Endometrium (tissue), 2 donors: ENCODE results near the gene HELZ.
"Not testable (repeated sequence)": the region's sequence is repeated elsewhere in the genome, so short reads cannot be mapped to it uniquely, and the experiment has no call there.

Experiments
- FAIRE-seq: peaks from 2 replicates; lab custom pipeline; 2012; peaks lifted over from hg19 to GRCh38; lab: Jason Lieb, UNC
- donor health status: control.
- donor health status: control.

The HELZ gene, protein sequence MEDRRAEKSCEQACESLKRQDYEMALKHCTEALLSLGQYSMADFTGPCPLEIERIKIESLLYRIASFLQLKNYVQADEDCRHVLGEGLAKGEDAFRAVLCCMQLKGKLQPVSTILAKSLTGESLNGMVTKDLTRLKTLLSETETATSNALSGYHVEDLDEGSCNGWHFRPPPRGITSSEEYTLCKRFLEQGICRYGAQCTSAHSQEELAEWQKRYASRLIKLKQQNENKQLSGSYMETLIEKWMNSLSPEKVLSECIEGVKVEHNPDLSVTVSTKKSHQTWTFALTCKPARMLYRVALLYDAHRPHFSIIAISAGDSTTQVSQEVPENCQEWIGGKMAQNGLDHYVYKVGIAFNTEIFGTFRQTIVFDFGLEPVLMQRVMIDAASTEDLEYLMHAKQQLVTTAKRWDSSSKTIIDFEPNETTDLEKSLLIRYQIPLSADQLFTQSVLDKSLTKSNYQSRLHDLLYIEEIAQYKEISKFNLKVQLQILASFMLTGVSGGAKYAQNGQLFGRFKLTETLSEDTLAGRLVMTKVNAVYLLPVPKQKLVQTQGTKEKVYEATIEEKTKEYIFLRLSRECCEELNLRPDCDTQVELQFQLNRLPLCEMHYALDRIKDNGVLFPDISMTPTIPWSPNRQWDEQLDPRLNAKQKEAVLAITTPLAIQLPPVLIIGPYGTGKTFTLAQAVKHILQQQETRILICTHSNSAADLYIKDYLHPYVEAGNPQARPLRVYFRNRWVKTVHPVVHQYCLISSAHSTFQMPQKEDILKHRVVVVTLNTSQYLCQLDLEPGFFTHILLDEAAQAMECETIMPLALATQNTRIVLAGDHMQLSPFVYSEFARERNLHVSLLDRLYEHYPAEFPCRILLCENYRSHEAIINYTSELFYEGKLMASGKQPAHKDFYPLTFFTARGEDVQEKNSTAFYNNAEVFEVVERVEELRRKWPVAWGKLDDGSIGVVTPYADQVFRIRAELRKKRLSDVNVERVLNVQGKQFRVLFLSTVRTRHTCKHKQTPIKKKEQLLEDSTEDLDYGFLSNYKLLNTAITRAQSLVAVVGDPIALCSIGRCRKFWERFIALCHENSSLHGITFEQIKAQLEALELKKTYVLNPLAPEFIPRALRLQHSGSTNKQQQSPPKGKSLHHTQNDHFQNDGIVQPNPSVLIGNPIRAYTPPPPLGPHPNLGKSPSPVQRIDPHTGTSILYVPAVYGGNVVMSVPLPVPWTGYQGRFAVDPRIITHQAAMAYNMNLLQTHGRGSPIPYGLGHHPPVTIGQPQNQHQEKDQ (N-terminal part only)

DNA sequence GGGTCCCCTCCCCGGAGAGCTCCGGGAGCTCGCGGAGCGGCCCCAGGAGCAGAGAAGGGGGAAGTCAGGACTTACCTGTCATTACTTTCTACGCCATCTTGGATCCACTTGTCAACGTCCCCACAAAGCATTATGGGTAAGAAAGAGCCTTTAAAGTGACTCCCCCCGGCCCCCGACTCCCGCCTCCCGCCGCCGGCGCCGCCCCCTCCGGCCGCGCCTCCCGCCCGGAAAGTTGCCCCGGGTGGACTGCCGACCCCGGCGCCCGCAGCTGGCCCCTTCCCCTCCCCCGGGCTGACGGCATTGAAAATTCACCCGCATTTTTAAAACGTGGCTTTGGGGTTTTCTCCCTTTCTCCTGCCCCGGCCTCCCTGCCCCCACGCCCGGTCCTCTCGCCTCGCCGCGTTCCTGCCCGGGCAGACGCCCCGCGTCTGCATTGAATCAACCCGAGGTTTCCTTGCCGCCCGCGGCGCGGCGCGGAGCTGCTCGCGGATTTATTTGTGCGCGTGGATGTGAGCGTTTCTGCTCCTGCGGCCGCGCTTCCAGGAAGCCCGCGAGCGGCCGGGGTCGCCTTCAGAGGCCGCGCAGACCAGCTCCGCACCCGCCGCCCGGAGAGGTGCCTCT is at the start of gene HELZ:
TSS of gene HELZ (minus strand) at position 124 of the 621 bp plus-strand sequence. CDS start 26,392 bp downstream, outside the sequence.
- FAIRE-seq: no peak

DNA sequence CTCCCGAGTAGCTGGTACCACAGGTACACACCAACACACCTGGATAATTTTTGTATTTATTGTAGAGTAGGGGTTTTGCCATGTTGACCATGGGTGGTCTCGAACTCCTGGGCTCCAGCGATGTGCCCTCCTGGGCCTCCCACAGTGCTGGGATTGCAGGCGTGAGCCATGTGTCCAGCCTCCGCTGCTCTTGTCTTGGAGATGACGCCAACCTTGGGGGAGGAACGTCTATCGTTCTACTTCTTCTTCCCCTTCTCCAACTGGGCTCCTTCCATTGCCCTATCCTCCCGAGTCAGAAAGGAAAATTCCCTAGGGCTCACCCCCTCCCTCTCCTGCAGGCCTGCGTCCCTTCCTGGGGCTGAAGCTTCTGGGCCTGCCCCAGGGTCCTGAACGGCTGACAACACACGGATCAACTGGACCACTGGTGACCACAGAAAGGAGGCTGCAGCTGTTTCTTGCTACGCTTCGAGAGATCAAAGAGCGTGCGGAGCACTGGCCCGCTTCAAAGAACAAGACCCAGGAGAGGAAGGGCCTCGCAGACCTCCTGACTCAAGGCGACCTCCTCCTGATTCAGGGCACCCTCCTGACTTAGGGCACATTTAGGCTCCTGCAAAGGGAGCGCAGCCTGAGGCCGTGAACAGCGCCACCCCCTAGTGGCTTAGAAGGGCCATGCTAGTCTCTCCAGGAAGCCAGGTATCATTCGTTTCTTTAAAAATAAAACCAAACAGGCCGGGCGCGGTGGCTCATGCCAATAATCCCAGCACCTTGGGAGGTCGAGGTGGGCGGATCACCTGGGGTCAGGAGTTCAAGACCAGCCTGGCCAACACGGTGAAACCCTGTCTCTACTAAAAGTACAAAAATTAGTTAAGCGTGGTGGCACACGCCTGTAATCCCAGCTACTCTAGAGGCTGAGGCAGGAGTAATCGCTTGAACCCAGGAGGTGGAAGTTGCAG is 48.5 kb upstream of the HELZ start:
- FAIRE-seq: no peak

DNA sequence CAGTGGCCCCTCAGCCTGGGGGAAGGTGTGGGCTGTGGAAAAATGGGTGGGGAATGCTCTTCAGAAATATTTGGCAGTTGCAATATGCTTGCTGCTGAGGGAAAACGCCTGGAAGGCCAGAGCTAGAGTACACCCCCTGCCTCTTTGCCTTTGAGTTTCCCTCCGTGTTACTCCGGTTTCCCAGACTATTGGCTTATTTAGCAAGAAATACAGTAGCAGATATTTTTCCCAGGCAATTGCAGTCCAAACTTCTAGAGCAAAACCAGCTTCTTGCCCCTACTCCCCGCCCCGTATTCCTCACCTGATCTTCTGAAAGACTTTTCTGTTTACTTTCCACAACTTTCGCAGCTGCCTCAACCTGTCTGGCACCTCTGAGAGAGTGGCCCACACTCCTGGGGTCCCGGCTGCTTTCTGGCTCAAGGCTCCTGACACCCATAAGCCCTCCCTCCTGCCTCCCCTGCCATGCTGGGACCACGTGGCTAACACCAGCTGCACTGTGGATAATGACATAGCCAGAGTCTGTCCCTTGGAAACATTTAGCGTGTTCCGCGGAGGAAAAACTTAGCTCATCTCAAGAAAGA is 45.8 kb upstream of the HELZ start:
- no peak for FAIRE-seq

DNA sequence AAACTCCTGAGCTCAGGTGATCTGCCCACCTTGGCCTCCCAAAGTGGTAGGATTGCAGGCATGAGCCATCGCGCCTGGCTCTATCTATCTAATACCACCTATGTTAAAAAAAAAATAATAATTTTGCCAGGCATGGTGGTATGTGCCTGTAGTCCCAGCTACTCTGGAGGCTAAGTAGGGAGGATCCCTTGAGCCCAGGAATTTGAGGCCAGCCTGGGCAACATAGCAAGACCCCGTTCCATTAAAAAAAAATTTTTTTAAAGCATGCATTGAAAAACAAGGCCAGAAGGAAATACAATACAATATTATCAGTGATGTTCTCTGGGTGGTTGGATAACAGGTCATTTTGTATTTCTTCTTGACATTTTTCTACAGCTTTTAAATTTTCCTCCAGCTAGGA is 45.2 kb upstream of the HELZ start:
- no peak for FAIRE-seq

DNA sequence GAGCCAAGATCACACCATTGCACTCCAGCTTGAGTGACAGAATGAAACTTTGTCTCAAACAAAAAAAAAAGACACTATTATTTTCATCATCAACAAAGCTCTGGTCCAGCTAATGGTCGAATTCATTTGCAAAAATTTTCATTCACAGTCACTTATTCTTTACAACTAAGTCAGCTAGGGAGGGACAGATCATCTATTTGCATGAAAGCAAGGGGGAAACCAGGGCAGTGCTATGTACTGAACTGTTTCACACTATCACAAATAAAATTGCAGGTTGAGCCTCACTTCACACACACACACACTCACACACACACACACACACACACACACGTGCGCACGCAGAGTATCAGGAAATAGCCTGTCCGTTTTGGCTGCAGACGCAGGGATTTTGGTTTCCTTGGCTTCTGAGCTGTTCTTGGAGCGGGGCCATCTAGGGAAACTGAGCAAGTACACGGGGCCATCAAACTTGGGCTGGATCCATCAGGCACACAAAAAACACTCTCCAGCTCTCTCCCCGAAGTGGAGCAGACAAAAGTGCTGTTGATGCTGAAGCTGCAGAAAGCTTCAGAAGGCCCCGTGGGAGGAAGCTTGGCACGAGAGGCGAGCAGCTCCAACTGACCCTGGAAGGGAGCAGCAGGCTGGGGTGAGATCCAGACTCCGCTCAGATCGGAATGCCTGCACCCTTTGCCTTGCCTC is 44.3 kb upstream of the HELZ start:
- no peak for FAIRE-seq

DNA sequence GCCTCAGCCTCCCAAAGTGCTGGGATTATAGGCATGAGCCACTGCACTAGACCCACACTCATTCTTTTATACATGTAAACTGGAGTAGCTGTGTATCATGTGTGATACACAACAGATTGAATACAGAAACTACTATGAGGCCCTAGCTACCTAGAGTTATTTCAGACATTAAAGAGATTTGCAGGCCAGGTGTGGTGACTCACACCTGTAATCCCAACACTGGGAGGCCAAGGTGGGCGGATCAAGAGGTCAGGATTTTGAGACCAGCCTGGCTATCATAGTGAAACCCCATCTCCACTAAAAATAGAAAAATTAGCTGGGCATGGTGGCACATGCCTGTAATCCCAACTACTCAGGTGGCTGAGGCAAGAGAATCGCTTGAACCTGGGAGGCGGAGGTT is 41.8 kb upstream of the HELZ start:
- not testable (repeated sequence) for FAIRE-seq

DNA sequence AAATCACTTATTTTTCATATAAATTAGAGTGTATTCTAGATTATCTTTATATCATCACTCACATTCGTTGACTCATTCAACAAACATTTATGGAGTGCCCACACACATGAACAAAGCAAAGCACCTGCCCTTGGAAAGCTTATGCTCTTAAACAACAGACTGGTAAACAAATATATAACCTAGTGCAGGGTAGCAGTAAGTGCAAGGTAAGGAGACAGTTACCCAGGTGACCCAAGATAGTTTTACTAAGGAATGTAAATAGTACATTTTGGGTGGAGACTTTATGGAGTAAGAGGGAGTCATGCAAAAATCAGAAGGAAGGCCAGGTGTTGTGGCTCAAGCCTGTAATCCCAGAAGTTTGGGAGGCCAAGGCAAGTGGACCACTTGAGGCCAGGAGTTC is 40.4 kb upstream of the HELZ start:
- no peak for FAIRE-seq

DNA sequence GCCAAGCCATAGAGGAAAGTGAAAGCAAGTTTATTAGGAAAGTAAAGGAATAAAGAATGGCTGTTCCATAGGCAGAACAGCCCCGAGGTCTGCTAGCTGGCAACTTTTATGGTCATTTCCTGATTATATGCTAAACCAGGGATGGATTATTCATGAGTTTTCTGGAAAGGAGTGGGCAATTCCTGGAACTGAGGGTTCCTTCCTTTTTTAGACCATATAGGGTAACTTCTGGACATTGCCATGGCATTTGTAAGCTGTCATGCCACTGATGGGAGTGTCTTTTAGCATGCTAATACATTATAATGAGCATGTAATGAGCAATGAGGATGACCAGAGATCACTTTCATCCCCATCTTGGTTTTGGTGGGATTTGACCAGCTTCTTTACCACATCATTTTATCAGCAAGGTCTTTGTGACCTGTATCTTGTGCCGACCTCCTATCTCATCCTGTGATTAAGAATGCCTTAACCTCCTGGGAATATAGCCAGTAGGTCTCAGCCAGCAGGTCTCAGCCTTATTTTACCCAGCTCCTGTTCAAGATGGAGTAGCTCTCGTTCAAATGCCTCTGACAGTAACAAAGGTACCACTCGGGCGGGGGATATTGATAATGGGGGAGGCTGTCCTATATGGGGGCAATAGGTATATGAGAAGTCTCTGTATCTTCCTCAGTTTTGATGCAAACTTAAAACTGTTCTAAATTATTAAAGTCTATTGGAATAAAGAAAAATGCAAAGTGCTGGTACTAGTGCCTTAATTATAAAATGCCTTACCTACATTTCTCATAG is 38.9 kb upstream of the HELZ start:
- FAIRE-seq: no peak

DNA sequence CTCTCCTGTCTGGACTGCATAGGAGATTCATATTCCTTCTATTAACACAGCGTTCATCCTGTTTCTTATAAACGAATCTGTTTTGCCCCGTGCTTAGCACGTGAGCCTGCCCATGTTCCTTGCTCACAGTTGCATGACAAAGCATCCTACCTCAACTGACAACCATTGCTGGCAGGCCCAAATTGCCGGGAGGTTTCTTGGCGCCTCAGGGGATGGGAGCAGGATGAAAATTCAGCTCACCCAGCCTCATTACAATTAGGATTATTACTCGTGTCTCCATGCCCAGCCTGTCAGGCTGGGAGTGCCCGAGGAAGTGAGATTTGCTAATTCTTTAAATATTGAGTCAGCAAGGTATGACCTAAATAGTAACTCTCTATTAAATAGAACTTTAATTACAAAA is 36.7 kb upstream of the HELZ start:
- no peak for FAIRE-seq

DNA sequence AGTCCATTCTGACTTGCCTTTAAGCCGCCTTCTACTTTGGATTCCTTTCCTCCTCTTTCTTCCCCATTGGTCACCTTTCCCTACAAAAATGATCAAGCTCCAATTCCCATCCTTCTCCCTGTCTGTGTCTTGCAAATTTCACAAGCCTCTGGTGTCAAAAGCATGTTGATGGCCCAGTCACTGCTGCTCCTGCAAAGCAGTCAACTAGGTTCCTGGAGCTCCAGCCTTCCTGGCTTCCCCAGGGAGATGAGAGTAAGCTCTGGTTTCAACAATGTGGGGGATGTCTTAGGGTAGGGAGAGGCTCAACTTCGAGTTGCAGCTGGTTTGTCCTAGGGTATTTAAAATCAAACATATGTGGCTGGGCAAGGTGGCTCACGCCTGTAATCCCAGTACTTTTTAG is 36.1 kb upstream of the HELZ start:
- no peak for FAIRE-seq

DNA sequence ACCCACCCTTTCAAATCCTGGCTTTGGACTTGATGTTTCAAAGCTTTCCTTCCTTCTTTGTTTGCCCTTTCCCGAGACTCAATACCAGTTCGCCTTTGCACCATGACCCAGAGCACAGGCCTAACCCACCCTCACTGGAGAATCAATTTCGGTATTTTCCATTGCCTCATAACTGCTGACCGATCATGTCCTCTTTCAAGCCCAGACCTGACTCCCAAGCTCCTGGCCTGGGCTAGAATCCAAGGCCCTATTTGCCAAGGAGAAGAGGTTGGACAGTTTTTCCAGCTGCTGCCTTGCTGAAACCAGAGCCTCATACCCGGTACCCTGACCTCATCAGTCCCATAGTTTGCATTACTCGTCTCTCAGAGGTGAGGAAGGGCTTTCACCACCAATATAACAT is 35.3 kb upstream of the HELZ start:
- FAIRE-seq: no peak

DNA sequence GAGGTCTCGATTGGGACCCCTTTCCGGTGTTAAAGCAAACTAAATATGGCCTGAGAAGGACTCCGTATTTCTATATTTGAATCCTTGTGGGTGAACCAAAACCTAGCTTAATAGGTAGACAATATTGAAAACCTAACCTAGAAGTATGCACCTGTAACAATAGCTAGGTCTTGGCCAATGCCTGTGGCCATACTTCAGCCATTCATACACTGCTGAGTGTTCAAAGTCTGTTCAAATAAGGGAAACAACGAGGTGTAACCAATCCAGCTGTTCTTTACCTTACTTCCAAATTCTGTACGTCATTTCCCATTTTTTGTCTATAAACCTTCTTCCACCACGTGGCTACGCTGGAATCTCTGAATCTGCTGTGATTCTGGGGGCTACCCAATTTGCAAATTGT is 34.1 kb upstream of the HELZ start:
- no peak for FAIRE-seq

DNA sequence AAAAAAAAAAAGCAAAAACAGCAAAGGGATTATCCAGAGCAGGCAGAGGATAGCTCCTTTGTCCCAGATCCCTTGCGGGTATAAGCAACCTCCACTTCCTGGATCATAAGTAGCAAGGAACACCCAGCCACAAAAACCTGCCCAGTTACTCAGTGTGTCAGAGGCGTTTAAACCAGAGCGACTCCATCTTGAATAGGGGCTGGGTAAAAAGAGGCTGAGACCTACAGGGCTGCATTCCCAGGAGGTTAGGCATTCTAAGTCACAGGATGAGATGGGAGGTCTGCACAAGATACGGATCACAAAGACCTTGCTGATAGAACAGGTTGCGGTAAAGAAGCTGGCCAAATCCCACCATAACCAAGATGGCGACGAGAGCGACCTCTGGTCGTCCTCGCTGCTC is 33.4 kb upstream of the HELZ start:
- no peak for FAIRE-seq

DNA sequence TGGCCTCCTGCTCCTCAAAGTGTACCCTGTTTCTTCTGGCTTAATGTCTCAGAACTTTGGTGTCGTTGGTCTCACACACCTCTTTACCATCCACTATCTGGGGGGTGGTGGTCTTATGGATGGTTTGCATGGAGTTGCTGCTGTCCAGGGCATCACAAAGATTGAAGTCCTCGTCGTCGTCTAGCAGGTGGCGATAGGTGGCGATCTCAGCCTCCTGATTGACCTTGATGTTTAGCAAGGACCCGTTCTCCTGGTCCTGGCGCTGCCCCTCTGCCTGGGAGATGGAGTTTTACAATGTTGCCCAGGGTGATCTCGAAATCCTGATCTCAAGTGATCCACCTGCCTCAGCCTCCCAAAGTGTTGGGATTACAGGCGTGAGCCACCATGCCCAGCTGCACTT is 31.1 kb upstream of the HELZ start:
- no peak for FAIRE-seq

DNA sequence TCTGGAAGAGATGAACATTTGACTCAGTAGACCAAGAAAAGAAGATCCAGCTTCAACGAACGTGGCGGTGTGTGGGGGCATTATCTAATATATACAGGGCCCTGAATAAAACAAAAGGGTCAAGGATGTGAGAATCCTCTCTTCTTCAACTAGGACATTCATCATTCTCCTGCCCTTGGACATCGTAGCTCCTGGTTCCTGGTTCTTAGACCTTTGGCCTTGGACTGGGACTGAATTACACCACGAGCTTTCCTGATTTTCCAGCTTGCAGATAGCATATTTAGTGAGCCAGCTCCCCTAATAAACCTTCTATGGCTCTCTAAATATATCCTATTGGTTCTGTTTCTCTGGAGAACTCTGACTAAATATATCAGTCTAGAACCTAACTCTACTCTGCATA is 29.5 kb upstream of the HELZ start:
- no peak for FAIRE-seq

DNA sequence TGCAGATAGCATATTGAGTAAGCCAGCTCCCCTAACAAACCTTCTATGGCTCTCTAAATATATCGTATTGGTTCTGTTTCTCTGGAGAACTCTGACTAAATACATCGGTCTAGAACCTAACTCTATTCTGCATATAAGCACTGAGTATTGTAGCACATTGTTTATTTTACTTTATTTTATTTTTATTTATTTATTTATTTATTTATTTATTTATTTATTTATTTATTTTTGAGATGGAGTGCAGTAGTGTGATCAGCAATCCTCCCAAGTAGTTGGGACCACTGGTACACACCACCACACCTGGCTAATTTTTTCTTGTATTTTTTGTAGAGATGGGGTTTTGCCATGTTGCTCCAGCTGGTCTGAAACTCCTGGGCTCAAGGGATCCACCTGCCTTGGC is 28.9 kb upstream of the HELZ start:
- no peak for FAIRE-seq

DNA sequence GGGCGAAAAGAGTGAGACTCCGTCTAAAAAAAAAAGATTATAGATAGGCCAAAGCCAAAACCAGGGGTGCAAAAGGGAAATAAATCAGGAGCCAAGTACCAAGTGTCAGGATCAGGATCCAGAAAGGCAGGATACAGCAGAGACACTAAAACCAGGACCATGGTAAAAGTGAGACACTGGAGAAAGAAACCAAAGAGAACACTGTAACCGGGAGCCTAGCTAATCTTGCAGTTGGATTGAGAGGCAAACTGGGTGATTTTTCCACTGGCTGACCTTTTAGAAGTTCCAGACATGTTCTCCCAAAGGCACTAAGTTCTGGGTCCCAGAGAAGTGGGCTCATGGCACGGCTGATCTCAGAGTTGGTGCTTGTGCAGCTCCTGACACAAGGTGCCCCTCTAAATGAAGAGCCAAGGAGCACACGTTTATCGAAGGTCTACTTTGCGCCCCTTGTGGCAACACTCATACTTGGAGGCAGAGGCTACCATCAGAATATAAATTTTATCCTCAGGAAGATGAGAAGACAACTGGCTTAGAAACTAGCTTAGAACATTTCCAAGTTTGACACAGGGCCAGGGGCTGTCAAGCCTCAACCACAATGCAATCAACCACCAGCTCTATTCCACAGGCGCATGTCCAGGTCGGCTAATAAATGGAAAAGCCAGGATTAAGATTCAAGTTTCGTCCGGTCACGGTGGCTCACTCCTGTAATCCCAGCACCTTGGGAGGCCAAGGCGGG is 27.5 kb upstream of the HELZ start:
- FAIRE-seq: no peak

DNA sequence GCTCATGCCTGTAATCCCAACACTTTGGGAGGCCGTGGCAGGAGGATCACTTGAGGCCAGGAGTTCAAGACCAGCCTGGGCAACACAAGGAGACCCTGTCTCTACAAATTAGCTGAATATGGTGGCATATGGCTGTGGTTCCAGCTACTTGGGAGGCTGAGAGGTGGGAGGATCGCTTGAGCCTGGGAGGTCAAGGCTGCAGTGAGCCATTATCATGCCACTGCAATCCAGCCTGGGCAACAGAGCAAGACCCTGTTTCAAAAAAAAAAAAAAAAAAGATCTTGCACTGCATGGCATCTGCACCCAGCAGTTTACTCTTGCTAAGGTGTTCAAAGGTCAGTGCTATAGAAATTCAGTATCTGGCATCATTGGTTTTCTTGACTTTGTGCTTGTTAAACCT is 26.2 kb upstream of the HELZ start:
- not testable (repeated sequence) for FAIRE-seq
